ENCODE measurements around the gene KIAA2012.

Gene KIAA2012

GRCh38 chr2:202152104-202152715 lies 79.2 kb downstream of the KIAA2012 start:
- DNase-seq (ENCODE audit: low spot score): no peak

GRCh38 chr2:202154613-202155012 lies 81.6 kb downstream of the KIAA2012 start:
- no peak for DNase-seq (ENCODE audit: low spot score)

- no peak for DNase-seq (ENCODE audit: low spot score)
Measured at GRCh38 chr2:202157211-202157990, 84.3 kb downstream of the KIAA2012 start.

GRCh38 chr2:202158796-202159195 lies 85.7 kb downstream of the KIAA2012 start:
- no peak for DNase-seq (ENCODE audit: low spot score)

- DNase-seq (ENCODE audit: low spot score): no peak
Measured at GRCh38 chr2:202161151-202161835, 88.2 kb downstream of the KIAA2012 start.

GRCh38 chr2:202164411-202164810 lies 91.4 kb downstream of the KIAA2012 start:
- no peak for DNase-seq (ENCODE audit: low spot score)

- no peak for DNase-seq (ENCODE audit: low spot score)
Measured at GRCh38 chr2:202165208-202165607, 92.2 kb downstream of the KIAA2012 start.

- DNase-seq (ENCODE audit: low spot score): no peak
Measured at GRCh38 chr2:202165945-202166344, 92.9 kb downstream of the KIAA2012 start.

- no peak for DNase-seq (ENCODE audit: low spot score)
Measured at GRCh38 chr2:202169131-202169530, 96.1 kb downstream of the KIAA2012 start.

GRCh38 chr2:202169832-202170424 lies 96.9 kb downstream of the KIAA2012 start:
- DNase-seq (ENCODE audit: low spot score): no peak

- DNase-seq (ENCODE audit: low spot score): no peak
Measured at GRCh38 chr2:202171241-202171825, 98.3 kb downstream of the KIAA2012 start.

- DNase-seq (ENCODE audit: low spot score): no peak
Measured at GRCh38 chr2:202172439-202173211, 99.6 kb downstream of the KIAA2012 start.

GRCh38 chr2:202178346-202178958 lies 105.4 kb downstream of the KIAA2012 start:
- peak; percentile 41 for DNase-seq (ENCODE audit: low spot score)

- DNase-seq (ENCODE audit: low spot score): no peak
Measured at GRCh38 chr2:202184557-202184956, 111.5 kb downstream of the KIAA2012 start.

GRCh38 chr2:202185156-202185555 lies 112.1 kb downstream of the KIAA2012 start:
- no peak for DNase-seq (ENCODE audit: low spot score)

GRCh38 chr2:202186641-202187202 lies 113.7 kb downstream of the KIAA2012 start:
- no peak for DNase-seq (ENCODE audit: low spot score)

GRCh38 chr2:202187570-202187969 lies 114.5 kb downstream of the KIAA2012 start:
- no peak for DNase-seq (ENCODE audit: low spot score)

- no peak for DNase-seq (ENCODE audit: low spot score)
Measured at GRCh38 chr2:202193305-202193704, 120.2 kb downstream of the KIAA2012 start.

- no peak for DNase-seq (ENCODE audit: low spot score)
Measured at GRCh38 chr2:202193881-202194353, 120.9 kb downstream of the KIAA2012 start.

GRCh38 chr2:202194418-202194817 lies 121.4 kb downstream of the KIAA2012 start:
- no peak for DNase-seq (ENCODE audit: low spot score)

- no peak for DNase-seq (ENCODE audit: low spot score)
Measured at GRCh38 chr2:202196727-202197126, 123.7 kb downstream of the KIAA2012 start.

Measured in globus pallidus (tissue), 1 donor.